ENCODE results near the gene SIN3A.
"Not testable (repeated sequence)": the region's sequence is repeated elsewhere in the genome, so short reads cannot be mapped to it uniquely, and the experiment has no call there.

The SIN3A gene

DNA sequence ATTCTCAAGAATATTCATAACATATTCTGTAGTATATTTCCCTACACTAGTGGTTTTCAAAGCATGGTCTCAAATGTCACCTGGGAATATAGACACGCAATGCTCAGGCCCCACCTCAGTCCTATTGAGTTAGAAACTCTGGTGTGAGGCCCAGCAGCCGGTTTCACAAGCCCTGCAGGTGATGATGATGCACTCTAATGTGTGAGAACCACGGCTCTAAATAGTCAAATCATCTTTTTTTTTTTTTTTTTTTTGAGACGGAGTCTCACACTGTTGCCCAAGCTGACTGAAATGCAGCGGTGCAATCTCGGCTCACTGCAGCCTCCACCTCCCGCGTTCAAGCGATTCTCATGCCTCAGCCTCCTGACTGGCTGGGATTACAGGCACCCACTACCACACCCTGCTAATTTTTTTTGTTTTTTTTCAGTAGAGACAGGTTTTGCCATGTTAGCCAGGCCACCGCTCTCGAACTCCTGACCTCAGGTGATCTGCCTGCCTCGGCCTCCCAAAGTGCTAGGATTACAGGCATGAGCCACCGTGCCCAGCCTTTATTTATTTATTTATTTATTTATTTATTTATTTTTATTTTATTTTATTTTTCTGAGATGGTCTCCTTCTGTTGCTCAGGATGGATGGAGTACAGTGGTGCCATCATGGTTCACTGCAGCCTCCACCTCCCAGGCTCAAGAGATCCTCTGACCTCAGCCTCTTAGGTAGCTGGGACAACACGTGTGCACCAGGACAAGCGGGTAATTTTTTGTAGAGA is 117.7 kb downstream of the SIN3A start:
- not testable (repeated sequence) for DNase-seq (ENCODE audit: low spot score)

- not testable (repeated sequence) for DNase-seq (ENCODE audit: low spot score)
These were observed 119.4 kb downstream of the SIN3A start for GRCh38 chr15:75332093-75332492.

GRCh38 chr15:75329571-75329970 is 121.9 kb downstream of the SIN3A start:
- DNase-seq (ENCODE audit: low spot score), result no peak

DNA sequence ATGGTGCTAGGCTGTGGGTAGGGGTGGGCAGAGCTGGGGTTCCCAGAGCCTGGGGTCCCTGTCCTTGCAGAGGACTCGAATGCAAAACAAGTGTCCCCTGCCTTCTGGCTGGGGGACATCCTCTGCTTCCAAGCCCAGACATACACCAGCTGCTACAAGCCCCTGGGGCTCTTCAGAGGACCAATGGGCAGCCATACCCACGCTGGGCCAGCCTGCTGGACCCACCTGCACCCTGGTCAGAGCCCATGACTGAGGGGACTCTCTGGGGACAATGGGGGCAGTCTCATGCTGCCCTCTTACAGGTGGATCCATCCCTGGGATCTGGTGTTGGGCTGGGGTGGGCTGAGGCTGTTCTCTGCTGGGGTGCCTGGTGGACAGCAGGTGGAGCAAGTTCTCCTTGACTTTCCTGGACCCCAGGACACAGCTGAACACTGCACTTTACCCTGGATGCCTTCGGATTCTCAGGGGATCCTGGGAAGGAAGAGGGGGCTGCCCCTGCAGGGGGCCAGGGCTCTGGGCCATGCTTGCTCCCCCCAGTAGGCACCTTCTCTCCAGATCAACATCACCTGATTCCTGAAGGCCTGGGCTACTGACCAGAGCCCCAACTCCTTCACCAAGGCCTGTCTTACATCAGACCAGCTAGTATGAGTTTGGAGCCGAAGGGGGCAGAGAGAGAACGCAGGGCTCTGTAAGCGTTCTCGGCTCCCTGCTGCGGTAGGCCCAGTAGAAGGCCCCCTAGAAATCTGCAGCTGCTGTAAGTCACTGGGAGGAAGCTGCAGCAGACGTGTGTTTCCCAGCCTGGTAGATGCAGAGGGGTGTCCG is 122.8 kb downstream of the SIN3A start:
- no peak for DNase-seq (ENCODE audit: low spot score)

- DNase-seq (ENCODE audit: low spot score), result no peak
These were observed 124.0 kb downstream of the SIN3A start for GRCh38 chr15:75327491-75327890.

- DNase-seq (ENCODE audit: low spot score), result no peak
These were observed 124.5 kb downstream of the SIN3A start for GRCh38 chr15:75327005-75327404.

DNA sequence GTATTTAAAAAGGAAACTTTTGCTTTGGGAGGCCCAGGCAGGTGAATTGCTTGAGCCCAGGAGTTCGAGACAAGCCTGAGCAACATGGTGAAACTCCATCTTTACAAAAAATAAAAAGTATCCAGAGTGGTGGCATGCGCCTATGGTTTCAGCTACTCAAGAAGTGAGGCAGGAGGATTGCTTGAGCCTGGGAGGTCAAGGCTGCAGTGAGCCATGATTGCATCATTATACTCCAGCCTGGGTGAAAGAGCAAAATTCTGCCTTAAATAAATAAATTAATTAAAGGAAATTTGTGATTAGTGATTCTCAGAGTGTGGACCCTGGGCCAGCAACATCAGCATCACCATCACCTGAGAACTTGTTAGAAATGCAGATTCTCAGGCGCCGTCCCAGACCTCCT is 125.6 kb downstream of the SIN3A start:
- DNase-seq (ENCODE audit: low spot score), result no peak

GRCh38 chr15:75321711-75322110 is 129.8 kb downstream of the SIN3A start:
- no peak for DNase-seq (ENCODE audit: low spot score)
